ENCODE data around the gene MICAL3.
A peak's percentile ranks its signal among the peaks of the same experiment; 100 is the strongest.

MICAL3 gene

DNA sequence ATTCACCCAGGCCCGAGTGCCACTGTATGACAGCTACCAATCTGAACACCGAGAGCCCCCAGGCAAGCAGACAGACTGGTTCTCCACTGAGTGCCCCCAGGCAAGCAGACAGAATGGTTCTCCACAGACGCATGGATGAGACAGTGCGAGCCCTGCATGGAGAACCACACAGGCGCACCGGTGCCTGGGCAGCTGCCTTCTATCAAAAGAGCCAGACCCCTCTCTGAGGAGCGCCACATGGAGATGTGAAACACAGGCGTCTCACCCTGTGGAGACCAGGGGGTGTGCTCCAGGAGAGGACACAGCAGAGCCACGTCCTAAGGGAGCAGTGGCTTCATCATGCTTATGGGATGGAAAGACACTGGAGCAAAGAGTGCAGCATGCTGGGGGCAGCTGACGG is 155.6 kb downstream of the MICAL3 start:
- no peak for DNase-seq (ENCODE audit: low read depth in 2 of 2)

GRCh38 chr22:17867160-17867785 is 157.1 kb downstream of the MICAL3 start:
- no peak for DNase-seq (ENCODE audit: low read depth in 2 of 2)

DNA sequence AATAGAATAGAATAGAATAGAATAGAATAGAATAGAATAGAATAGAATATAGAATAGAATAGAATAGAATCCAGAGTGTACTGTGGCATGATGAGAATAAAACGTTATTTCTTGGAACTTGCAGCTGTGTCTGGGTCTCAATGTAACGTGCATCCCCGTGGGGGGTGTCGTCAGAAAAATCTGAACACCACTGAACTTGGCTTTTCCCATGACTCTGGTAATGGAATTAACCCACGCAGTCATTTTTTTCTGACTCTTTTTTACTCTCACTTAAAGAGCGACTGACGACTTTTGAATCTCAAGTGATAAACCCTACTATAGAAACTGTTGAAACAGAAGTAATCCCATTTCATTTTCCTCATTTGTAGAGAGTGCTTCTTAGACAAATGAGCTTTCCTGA is 157.7 kb downstream of the MICAL3 start:
- DNase-seq (ENCODE audit: low read depth in 2 of 2): no peak

DNA sequence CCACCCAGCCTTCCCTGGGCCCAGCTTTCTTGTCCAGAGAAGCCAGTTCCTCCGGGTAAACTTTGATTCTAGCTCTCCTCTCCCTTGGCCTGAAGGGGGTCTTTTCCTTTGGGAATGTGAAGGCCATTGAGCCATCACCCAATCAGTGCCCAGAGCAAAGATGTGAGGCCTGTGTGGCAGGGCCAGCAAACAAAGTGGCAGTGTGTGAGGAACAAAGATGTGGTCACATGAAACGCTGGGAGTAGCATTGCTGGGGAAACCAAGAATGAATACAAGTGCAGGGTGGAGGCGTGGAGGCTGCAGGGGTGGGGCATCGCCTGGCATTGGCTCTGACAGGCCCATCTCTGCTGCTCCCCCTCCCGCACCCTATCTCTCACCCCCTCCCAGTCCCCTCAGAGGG is 158.2 kb downstream of the MICAL3 start:
- DNase-seq (ENCODE audit: low read depth in 2 of 2): no peak

DNA sequence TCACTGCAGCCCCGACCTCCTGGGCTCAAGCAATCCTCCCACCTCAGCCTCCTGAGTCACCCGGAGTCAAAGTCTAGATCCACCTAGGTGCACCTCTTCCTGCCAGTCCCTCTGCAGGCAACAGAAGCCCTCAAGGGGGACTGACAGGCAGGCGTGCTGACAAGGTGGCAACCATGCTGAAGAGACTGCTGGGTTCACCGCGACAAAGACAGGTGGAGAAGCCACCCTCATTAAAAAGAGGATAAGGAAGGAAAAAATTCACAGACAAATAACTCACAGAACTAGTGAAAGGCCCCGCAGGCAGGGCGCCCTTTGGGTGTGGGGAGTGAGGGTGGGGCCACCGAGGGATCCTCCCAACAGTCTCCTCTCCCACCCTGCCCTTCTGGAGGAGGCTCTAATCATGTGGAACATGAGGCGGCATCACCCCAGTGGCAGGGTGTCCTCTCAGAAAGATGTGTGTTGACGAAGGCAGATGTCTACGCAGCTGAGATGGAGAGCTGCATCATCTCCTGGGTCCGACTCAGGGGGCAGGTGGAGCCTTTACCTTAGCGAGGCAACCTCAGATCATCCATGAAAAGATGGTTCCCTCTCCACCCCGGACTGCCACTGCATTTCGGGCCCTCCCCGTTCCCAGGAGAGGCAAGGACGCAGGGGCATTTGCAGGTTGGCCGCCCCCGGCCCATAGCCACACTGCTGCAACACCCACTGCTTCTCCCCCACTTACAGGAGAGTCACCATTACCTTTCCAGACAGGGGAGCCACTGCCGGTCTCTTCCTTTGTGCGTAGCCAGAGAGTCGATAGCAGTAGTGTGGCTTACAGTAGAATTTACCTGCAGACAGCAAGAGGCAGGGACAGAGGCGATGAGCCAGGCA is 158.9 kb downstream of the MICAL3 start:
- DNase-seq (ENCODE audit: low read depth in 2 of 2): no peak

- no peak for DNase-seq (ENCODE audit: low read depth in 2 of 2)
These were observed 159.8 kb downstream of the MICAL3 start for GRCh38 chr22:17864398-17865182.

- no peak for DNase-seq (ENCODE audit: low read depth in 2 of 2)
These were observed 161.6 kb downstream of the MICAL3 start for GRCh38 chr22:17862646-17863181.

GRCh38 chr22:17861909-17862308 is 162.5 kb downstream of the MICAL3 start:
- no peak for DNase-seq (ENCODE audit: low read depth in 2 of 2)

DNA sequence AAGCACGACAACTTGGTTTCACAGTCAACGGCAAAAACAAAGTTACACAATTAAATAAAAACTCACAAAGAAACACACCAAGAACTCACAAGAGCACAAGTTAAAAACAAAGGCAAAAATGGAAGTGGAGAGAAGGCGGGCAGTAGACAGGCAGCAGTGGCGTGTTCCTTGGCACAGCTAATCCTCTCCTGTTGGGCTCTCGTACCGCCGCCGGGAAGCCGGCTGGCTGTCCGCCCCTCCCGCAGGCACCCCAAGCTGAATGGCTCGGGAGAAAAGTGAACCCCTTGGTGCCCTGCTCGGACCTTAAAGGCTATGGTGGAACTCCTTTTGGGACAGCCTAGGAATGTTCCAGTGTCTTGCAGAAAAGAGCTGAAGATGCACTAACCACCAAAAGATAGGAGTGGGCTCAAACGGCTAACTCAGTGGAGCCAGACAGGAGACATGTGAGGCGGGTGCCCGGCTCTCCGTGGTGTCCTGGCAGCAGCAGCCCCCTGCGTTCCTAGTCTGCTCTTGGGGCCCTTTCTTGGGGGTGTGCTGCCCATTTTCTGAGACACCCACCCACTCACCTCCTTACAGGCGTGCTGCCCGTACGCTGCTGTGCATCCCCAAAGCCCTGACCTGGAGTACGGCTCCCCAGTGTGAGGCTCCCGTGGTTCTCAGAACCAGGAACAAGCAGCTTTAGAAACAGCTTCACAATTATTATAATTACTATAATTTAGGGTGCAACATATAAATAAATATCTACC is 164.0 kb downstream of the MICAL3 start:
- DNase-seq (ENCODE audit: low read depth in 2 of 2): no peak

DNA sequence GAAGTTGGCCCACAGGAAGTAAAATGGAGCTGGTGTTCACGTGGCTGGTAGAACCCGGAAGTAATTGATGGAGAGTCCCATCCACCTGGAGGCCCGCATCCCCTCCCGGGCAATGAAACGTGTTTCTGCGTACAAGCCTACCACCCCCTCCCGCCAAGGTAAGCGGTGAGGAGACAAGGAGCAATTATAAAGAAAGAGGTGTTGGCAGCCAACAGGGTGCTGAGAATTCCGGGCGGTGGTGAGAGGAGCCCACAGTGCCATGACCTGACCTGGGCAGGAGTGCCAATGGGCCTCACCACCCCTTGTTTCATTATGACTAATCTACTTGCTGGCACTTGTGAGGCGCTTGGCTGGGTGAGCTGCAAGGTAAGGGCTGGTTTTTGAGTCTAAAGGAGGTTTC is 166.3 kb downstream of the MICAL3 start:
- DNase-seq (ENCODE audit: low read depth in 2 of 2): no peak

GRCh38 chr22:17855572-17856290 is 168.6 kb downstream of the MICAL3 start:
- no peak for DNase-seq (ENCODE audit: low read depth in 2 of 2)

GRCh38 chr22:17853073-17853472 is 171.3 kb downstream of the MICAL3 start:
- DNase-seq (ENCODE audit: low read depth in 2 of 2): no peak

DNA sequence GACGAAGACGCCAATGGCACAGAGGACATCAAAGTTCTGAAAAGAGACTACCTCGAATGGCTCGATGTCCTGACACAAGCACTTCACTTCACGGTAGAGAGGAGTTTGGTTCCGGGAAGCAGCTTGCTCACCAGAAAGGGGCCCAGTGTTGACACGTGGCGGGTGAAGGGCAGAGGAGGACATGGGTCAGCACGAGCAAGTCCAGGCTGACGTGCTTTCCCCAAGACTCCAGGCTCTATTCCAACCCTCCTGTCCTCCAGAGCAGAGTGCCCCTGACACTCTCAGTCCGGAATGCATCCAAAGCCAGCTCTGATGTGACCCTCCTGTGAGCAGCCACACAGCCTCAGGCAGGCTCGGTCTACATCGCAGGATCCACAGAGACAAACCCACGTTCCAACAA is 172.6 kb downstream of the MICAL3 start:
- DNase-seq (ENCODE audit: low read depth in 2 of 2): no peak

GRCh38 chr22:17847360-17848078 is 176.8 kb downstream of the MICAL3 start:
- no peak for DNase-seq (ENCODE audit: low read depth in 2 of 2)

DNA sequence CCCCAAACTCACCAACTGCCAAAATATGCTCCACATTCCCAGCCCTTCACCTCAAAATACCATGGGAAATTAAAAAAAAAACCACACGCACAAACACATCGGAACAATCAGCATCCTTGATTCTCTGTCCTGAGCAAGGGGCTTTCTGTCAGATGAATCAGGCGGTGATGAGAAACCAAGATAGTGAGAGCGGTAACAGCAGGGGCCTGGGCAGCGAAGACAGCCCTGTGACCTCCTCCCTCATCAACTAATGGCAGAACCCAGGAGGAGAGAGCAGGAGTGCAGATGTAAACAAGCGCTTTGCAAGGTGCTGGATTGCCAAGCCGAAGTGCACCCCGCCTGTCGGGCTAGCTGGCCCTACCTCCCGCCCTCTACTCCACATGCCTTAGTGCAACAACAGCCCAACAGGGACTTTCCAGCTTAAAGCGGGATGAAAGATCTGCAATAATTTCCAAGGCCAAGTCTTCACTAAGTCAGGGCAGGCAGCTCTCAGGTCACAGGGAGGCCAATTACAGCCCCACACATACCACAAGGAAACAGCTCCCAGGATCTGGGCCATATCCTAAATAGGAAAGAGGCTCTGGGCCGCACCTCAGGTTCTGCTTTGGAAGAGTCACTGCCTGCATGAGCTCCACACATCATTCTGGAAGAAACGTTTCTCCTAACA is 177.9 kb downstream of the MICAL3 start:
- no peak for DNase-seq (ENCODE audit: low read depth in 2 of 2)

DNA sequence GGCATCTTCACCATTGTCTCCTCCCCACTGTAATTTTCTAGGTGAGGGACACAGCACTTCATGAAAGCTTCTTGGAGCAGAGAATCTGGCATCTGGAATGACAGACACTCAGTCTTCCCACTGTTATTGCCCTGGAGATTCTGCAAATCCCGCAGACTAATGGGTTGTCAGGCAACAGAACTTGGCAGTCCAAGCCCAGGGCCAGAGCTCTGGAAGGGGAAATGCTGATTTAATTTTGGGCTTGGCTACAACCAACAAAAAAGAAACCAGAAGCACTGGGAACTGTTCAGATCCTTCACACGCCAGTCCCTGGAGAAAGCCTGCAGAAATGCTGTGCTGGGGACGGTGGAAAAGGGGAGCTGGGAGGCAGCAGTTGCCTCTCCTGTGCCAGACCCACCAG is 178.6 kb downstream of the MICAL3 start:
- DNase-seq (ENCODE audit: low read depth in 2 of 2): no peak

DNA sequence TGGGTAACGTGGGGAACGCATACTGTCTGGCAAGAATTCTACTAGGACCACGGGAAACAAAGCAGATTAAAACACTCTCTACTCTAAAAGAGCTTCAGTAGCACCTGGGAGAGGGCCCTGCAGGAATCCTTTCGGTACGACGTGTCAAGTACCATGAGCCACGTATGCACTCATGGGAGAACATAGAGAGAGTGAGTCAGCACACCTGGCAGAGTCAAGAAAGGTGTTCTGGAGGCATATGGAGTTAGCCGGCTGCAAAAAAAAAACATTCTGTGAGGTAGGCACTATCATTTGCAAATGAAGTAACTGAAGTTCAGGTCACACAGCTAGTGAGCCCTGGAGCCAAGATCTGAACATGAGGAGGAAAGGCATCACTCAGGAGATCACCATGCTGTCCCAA is 179.0 kb downstream of the MICAL3 start:
- DNase-seq (ENCODE audit: low read depth in 2 of 2): no peak

DNA sequence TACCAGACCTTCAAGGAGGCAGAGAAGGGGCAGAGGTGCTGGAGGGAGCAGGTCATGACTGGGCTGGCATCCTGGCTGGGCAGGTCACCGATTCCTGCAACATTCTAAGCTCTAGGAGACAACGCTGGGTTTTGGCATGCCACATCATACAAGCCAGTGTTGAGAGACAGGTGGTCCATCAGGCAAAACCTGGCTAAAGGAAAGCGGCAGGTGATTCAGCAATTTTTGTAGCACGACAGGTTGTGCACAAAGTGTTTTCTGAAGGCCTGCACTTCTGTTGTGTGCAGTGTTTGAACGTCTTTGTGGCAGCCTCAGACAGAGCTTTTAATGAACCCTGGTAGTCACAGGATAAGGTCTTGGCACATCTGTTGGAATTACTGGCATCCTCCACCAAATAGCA is 180.2 kb downstream of the MICAL3 start:
- DNase-seq (ENCODE audit: low read depth in 2 of 2): no peak

DNA sequence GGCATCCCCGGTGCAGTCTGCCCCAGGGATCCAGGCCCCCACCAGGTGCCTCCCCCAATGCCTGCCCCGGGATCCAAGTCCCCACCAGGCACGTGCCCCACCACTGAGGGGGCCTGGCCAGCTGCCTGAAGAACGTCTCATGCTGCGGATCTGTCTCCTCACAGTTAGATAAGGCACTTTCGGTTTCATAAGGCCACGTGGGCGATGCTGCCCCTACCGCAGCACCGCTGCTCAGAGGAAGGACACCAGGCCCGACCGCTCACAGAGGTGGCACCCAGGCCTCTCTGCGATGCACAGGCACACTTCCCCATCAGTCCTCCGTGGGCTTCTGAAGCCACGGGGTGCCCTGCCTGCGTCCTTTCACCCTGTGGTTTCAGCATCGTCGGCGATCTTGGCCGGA is 182.0 kb downstream of the MICAL3 start:
- peak; percentile 11 to 33 for DNase-seq (ENCODE audit: low read depth in 2 of 2)

DNA sequence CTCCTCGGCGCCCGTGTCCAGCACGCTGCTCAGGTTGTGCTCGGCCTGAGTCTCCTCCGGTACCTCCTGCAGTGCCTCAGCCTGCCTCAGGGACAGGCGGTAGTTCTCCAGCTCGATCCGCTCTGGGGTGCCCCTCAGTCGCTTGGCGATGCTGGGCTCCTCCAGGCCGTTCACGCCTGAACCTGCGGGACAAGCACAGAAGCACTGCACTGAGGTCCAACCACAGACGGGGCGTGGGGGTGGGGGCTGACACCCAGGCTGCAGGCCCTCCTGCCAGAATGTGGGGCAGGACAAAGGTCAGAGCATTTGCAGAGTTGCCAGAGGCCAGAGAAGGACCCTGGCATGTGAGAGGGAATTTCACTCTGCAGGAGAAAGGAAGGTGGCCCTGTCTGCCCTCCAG is 182.5 kb downstream of the MICAL3 start:
- DNase-seq (ENCODE audit: low read depth in 2 of 2): no peak

Measured in stimulated activated CD8-positive, alpha-beta memory T cell treated with anti-CD3 and anti-CD28 coated beads, Interleukin-7, amount 100 ng/mL, for 4 hours (primary cell).